ENCODE measurements around the gene RAB20. TPM values are rescaled to one million over a fixed set of nuclear protein-coding genes. Genes with fewer than 3 reads are reported as not detected.

RAB20 gene
- total and polyA plus RNA-seq, 10 donors: 19.1 to 96.4 (median 52.8) TPM

GRCh38 chr13:110474713-110475112, 86.8 kb downstream of the RAB20 start:
- WGBS, 5 donors: 90 to 96% (median 92%) methylated on average over 21 of the region's 21 CpGs
- Histone ChIP-seq H3K4me1 (peaks cover 17 to 39% (median 27%) of the 10 kb centered on the region in 6 donors), H3K36me3 (peaks cover 0 to 74% (median 11%) of the 10 kb centered on the region in 6 donors), H3K4me3 (no peak overlapping the region), H3K27ac (no peak overlapping the region), H3K9me3 (no peaks in the 10 kb centered on the region), H3K27me3 (replicated peaks in 1 of 7) (no peaks in the 10 kb centered on the region)
- TF ChIP-seq CTCF (IDR thresholded peaks at IDR 0.05 in 8 of 11, conservative IDR thresholded peaks at IDR 0.05 in 3 of 11) (no peak), POLR2AphosphoS5 (IDR thresholded peaks at IDR 0.05) (no peak)
- no peak for DNase-seq
- intact Hi-C loops (cut with DNase I; ENCODE audit: low total_unique reads): no loop called here

Other genes starting within 250 kb of the RAB20 start
- 10 to 100 TPM; 27.1 to 35.5 (median 34.0) TPM for gene NAXD, start 53.8 kb upstream of the RAB20 start, total RNA-seq
- gene NAXD, start 53.8 kb upstream of the RAB20 start, polyA plus RNA-seq: 10 to 100 TPM; 25.1 to 40.9 (median 35.8) TPM
- gene CARS2, start 144.4 kb upstream of the RAB20 start, total RNA-seq: 100 to 1,000 TPM in 1 of 7 donors, 10 to 100 TPM in 6; 63.9 to 113 (median 77.9) TPM
- gene CARS2, start 144.4 kb upstream of the RAB20 start, polyA plus RNA-seq: 100 to 1,000 TPM in 2 of 3 donors, 10 to 100 TPM in 1; 69.5 to 109 (median 105) TPM
- gene ING1, start 152.0 kb upstream of the RAB20 start, total RNA-seq: 10 to 100 TPM; 15.1 to 32.4 (median 22.9) TPM
- 10 to 100 TPM; 10.5 to 16.0 (median 12.0) TPM for gene ING1, start 152.0 kb upstream of the RAB20 start, polyA plus RNA-seq

Measured in spleen (tissue), 11 donors.